Measurements from ENCODE around the gene CBLN4. TPM values are rescaled to one million over a fixed set of nuclear protein-coding genes. Genes with fewer than 3 reads are reported as not detected.

The CBLN4 gene
- not detected in 2 replicates for total RNA-seq

GRCh38 chr20:56005389-56005715 is at the start of gene CBLN4:
CBLN4 (minus strand) TSS chr20:56005519; CDS start chr20:56004171, 1,348 bp downstream.

Other genes with a start within 250 kb of the CBLN4 start
- not detected in 2 replicates for gene MC3R, start 243.2 kb upstream of the CBLN4 start, total RNA-seq

All from airway epithelial cell (primary cell).